GM21717 (cell line): ENCODE results near the gene FAM163A.
"Not testable (repeated sequence)": the region's sequence is repeated elsewhere in the genome, so short reads cannot be mapped to it uniquely, and the experiment has no call there.

Source experiments
- ATAC-seq: cut with Tn5 transposase; IDR thresholded peaks from one replicate; pipeline ENCODE4 v1.9.1; 2021; ENCODE audit warnings: mild to moderate bottlenecking, moderate library complexity; ENCODE audit not compliant: unreplicated experiment

The FAM163A gene

GRCh38 chr1:179786815-179787685 is 44.0 kb downstream of the FAM163A start:
- ATAC-seq = no peak

- ATAC-seq = no peak
Measured at GRCh38 chr1:179788259-179788658, 45.2 kb downstream of the FAM163A start.

- ATAC-seq = no peak
Measured at GRCh38 chr1:179793281-179793680, 50.2 kb downstream of the FAM163A start.

- ATAC-seq = no peak
Measured at GRCh38 chr1:179794146-179794545, 51.1 kb downstream of the FAM163A start.

GRCh38 chr1:179794669-179795068 is 51.6 kb downstream of the FAM163A start:
- no peak for ATAC-seq

GRCh38 chr1:179798213-179798863 is 55.2 kb downstream of the FAM163A start:
- ATAC-seq = no peak

GRCh38 chr1:179798864-179799516 is 55.9 kb downstream of the FAM163A start:
- ATAC-seq = no peak

- no peak for ATAC-seq
Measured at GRCh38 chr1:179800481-179800880, 57.4 kb downstream of the FAM163A start.

GRCh38 chr1:179803104-179803503 is 60.0 kb downstream of the FAM163A start:
- no peak for ATAC-seq

GRCh38 chr1:179803918-179804317 is 60.8 kb downstream of the FAM163A start:
- no peak for ATAC-seq

- ATAC-seq = not testable (repeated sequence)
Measured at GRCh38 chr1:179804417-179804816, 61.3 kb downstream of the FAM163A start.

- no peak for ATAC-seq
Measured at GRCh38 chr1:179805291-179806195, 62.5 kb downstream of the FAM163A start.

- ATAC-seq = no peak
Measured at GRCh38 chr1:179806333-179806732, 63.2 kb downstream of the FAM163A start.

- no peak for ATAC-seq
Measured at GRCh38 chr1:179807291-179807690, 64.2 kb downstream of the FAM163A start.

GRCh38 chr1:179807691-179808485 is 64.8 kb downstream of the FAM163A start:
- ATAC-seq = no peak

GRCh38 chr1:179808503-179808902 is 65.4 kb downstream of the FAM163A start:
- ATAC-seq = no peak

GRCh38 chr1:179809506-179810366 is 66.6 kb downstream of the FAM163A start:
- ATAC-seq = peak; percentile 62

GRCh38 chr1:179810367-179810715 is 67.2 kb downstream of the FAM163A start:
- ATAC-seq = no peak
